GM18505 (cell line): ENCODE data around the gene PRRC2B.
"Not testable (repeated sequence)": the region's sequence is repeated elsewhere in the genome, so short reads cannot be mapped to it uniquely, and the experiment has no call there.

Experiments used
- ATAC-seq: cut with Tn5 transposase; IDR thresholded peaks from one replicate; pipeline ENCODE4 v1.9.1; 2021; ENCODE audit not compliant: unreplicated experiment
- POLR2A ChIP-seq: IDR thresholded peaks from 4 replicates; pipeline ENCODE4 v1.6.1; 2011; ENCODE audit warnings: borderline replicate concordance; ENCODE audit not compliant: insufficient read depth, insufficient read length; ENCODE audit errors: extremely low read depth

PRRC2B gene

GRCh38 chr9:131448818-131449217 lies 54.9 kb downstream of the PRRC2B start:
- no peak for TF ChIP-seq POLR2A
- ATAC-seq: no peak

- no peak for TF ChIP-seq POLR2A
- no peak for ATAC-seq
Measured at GRCh38 chr9:131449276-131449675, 55.4 kb downstream of the PRRC2B start.

- ATAC-seq: no peak
- no peak for TF ChIP-seq POLR2A
Measured at GRCh38 chr9:131454028-131454427, 60.1 kb downstream of the PRRC2B start.

- ATAC-seq: not testable (repeated sequence)
Measured at GRCh38 chr9:131455655-131456054, 61.8 kb downstream of the PRRC2B start.

GRCh38 chr9:131457746-131458145 lies 63.9 kb downstream of the PRRC2B start:
- TF ChIP-seq POLR2A: no peak
- ATAC-seq: no peak

GRCh38 chr9:131459056-131459455 lies 65.2 kb downstream of the PRRC2B start:
- TF ChIP-seq POLR2A: no peak
- ATAC-seq: no peak

GRCh38 chr9:131461166-131461565 lies 67.3 kb downstream of the PRRC2B start:
- TF ChIP-seq POLR2A: no peak
- ATAC-seq: no peak

GRCh38 chr9:131464354-131465000 lies 70.6 kb downstream of the PRRC2B start:
- TF ChIP-seq POLR2A: no peak
- ATAC-seq: no peak

GRCh38 chr9:131465401-131465800 lies 71.5 kb downstream of the PRRC2B start:
- ATAC-seq: no peak
- TF ChIP-seq POLR2A: no peak

- no peak for TF ChIP-seq POLR2A
- ATAC-seq: no peak
Measured at GRCh38 chr9:131467214-131467935, 73.5 kb downstream of the PRRC2B start.

GRCh38 chr9:131468031-131468430 lies 74.1 kb downstream of the PRRC2B start:
- TF ChIP-seq POLR2A: no peak
- no peak for ATAC-seq

- no peak for TF ChIP-seq POLR2A
- no peak for ATAC-seq
Measured at GRCh38 chr9:131469356-131469755, 75.5 kb downstream of the PRRC2B start.

GRCh38 chr9:131469951-131470350 lies 76.1 kb downstream of the PRRC2B start:
- no peak for TF ChIP-seq POLR2A
- no peak for ATAC-seq

GRCh38 chr9:131470581-131470991 lies 76.7 kb downstream of the PRRC2B start:
- ATAC-seq: no peak
- no peak for TF ChIP-seq POLR2A

- not testable (repeated sequence) for ATAC-seq
Measured at GRCh38 chr9:131472085-131472484, 78.2 kb downstream of the PRRC2B start.
